ENCODE measurements around the gene MMEL1.
"Not testable (repeated sequence)": the region's sequence is repeated elsewhere in the genome, so short reads cannot be mapped to it uniquely, and the experiment has no call there.

The MMEL1 gene, protein sequence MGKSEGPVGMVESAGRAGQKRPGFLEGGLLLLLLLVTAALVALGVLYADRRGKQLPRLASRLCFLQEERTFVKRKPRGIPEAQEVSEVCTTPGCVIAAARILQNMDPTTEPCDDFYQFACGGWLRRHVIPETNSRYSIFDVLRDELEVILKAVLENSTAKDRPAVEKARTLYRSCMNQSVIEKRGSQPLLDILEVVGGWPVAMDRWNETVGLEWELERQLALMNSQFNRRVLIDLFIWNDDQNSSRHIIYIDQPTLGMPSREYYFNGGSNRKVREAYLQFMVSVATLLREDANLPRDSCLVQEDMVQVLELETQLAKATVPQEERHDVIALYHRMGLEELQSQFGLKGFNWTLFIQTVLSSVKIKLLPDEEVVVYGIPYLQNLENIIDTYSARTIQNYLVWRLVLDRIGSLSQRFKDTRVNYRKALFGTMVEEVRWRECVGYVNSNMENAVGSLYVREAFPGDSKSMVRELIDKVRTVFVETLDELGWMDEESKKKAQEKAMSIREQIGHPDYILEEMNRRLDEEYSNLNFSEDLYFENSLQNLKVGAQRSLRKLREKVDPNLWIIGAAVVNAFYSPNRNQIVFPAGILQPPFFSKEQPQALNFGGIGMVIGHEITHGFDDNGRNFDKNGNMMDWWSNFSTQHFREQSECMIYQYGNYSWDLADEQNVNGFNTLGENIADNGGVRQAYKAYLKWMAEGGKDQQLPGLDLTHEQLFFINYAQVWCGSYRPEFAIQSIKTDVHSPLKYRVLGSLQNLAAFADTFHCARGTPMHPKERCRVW

DNA sequence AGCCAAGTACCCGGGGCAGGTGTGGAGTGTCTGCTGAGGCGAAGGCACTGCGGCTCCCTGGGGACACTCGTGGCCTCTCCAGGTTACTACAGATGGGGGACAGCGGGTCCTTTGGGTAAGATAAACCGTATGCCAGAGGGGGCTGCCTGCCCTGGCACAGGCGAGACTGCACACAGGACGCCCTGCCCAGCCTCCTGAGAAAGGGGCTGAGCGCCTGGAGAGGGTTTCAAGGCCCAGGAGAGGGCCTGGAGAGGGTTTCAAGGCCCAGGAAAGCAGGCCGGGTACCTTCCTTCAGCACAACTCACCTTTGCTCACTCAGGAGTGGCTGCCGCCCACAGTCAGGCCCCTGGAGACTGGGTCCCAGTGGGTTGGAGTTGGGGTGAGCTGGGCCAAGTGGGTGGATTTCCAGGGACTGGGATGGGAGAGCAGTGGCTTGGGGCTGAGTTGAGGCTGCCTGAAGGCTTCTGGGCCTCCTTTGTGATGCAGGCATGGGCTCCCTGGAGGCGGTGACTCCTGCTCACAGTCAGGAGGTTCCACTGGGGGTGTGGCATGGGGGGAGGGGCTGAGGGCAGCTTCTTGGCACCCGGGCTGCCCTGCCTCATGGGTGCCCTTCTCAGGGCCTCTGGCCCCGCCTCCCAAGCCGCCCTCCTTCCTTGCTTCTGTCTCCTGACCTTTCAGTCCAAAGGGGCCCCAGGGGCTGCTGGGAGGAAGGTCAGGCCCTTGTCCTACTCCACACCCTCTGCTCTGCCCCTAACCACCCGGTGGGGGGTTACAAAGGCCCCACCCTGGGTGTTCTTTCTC lies at the start of gene MMEL1:
Gene MMEL1 (minus strand): TSS at position 456 of the 801 bp plus-strand sequence. CDS start 3,532 bp downstream, outside the sequence.
- DNase-seq: no peak

DNA sequence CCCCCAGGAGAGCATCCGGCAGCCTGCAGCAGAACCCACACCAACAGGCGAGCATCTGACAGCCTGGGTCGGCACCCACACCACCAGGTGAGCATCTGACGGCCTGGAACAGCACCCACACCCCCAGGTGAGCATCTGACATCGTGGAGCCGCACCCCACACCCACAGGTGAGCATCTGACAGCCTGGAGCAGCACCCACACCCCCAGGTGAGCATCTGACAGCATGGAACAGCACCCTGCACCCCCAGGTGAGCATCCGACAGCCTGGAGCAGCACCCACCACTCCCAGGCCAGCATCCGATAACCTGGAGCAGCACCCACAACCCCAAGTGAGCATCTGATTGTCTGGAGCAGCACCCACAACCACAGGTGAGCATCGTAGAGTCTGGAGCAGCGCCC lies 43.9 kb upstream of the MMEL1 start:
- DNase-seq: not testable (repeated sequence)

DNA sequence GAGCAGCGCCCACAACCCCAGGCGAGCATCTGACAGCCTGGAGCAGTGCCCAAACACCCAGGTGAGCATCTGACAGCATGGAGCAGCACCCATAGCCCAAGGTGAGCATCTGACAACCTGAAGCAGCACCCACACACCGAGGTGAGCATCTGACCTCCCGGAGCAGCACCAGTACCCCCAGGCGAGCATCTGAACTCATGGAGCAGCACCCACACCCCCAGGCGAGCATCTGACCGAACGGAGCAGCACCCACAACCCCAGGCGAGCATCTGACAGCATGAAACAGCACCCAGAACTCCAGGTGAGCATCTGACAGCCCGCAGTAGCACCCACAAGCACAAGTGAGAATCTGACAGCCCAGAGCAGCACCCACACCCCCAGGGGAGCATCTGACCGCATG lies 38.8 kb upstream of the MMEL1 start:
- DNase-seq: not testable (repeated sequence)

DNA sequence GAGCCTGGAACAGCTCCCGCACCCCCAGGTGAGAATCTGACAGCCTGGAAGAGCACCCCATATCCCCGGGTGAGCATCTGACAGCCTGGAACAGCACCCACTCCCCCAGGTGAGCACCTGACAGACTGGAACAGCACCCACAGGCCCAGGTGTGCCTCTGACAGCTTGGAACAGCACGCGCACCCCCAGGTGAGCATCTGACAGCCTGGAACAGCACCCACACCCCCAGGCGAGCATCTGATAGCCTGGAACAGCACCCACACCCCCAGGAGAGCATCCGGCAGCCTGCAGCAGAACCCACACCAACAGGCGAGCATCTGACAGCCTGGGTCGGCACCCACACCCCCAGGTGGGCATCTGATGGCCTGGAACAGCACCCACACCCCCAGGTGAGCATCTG lies 27.0 kb upstream of the MMEL1 start:
- not testable (repeated sequence) for DNase-seq

DNA sequence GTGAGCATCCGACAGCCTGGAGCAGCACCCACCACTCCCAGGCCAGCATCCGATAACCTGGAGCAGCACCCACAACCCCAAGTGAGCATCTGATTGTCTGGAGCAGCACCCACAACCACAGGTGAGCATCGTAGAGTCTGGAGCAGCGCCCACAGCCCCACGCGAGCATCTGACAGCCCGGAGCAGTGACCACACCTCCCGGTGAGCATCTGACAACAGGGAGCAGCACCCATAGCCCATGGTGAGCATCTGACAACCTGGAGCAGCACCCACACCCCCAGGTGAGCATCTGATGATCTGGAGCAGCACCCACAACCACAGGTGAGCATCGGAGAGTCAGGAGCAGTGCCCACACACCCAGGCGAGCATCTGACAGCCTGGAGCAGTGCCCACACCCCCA lies 25.1 kb upstream of the MMEL1 start:
- not testable (repeated sequence) for DNase-seq

DNA sequence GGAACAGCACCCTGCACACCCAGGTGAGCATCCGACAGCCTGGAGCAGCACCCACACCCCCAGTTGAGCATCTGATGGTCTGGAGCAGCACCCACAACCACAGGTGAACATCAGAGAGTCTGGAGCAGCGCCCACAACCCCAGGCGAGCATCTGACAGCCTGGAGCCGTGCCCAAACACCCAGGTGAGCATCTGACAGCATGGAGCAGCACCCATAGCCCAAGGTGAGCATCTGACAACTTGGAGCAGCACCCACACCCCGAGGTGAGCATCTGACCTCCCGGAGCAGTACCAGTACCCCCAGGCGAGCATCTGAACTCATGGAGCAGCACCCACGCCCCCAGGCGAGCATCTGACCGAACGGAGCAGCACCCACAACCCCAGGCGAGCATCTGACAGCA lies 24.3 kb upstream of the MMEL1 start:
- not testable (repeated sequence) for DNase-seq

DNA sequence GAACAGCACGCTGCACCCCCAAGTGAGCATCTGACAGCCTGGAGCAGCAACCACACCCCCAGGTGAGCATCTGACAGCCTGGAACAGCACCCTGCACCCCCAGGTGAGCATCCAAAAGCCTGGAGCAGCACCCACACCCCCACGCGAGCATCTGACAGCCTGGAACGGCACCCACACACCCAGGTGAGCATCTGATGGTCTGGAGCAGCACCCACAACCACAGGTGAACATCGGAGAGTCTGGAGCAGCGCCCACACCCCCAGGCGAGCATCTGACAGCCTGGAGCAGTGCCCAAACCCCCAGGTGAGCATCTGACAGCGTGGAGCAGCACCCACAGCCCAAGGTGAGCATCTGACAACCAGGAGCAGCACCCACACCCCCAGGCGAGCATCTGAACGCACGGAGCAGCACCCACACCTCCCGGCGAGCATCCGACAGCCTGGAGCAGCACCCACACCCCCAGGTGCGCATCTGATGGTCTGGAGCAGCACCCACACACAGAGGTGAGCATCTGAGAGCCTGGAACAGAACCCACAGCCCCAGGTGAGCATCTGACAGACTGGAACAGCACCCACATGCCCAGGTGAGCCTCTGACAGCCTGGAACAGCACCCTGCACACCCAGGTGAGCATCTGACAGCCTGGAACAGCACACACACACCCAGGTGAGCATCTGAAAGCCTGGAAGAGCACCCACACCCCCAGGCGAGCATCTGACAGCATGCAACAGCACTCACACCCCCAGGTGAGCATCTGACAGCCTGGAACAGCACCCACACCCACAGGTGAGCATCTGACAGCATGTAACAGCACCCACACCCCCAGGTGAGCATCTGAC lies 23.0 kb upstream of the MMEL1 start:
- not testable (repeated sequence) for DNase-seq

DNA sequence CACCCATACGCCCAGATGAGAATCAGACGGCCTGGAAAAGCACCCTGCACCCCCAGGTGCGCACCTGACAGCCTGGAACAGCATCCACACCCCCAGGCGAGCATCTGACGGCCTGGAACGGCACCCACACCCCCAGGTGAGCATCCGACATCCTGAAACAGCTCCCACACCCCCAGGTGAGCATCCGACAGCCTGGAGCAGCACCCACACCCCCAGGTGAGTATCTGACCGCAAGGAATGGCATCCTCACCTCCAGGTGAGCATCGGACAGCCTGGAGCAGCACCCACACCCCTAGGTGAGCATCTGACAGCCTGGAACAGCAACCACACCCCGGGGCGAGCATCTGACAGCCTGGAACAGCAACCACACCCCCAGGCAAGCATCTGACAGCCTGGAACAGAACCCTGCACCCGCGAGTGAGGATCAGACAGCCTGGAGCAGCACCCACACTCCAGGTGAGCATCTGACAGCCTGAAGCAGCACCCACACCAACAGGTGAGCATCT lies 21.7 kb upstream of the MMEL1 start:
- not testable (repeated sequence) for DNase-seq

DNA sequence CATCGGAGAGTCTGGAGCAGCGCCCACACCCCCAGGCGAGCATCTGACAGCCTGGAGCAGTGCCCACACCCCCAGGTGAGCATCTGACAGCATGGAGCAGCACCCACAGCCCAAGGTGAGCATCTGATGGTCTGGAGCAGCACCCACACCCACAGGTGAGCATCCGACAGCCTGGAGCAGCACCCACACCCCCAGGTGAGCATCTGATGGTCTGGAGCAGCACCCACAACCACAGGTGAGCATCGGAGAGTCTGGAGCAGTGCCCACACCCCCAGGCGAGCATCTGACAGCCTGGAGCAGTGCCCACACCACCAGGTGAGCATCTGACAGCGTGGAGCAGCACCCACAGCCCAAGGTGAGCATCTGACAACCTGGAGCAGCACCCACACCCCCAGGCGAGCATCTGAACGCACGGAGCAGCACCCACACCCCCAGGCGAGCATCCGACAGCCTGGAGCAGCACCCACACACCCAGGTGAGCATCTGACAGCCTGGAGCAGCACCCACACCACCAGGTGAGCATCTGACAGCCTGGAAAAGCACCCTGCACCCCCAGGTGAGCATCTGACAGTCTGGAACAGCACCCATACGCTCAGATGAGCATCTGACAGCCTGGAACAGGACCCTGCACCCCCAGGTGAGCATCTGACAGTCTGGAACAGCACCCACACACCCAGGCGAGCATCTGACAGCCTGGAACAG lies 21.1 kb upstream of the MMEL1 start:
- DNase-seq: not testable (repeated sequence)

DNA sequence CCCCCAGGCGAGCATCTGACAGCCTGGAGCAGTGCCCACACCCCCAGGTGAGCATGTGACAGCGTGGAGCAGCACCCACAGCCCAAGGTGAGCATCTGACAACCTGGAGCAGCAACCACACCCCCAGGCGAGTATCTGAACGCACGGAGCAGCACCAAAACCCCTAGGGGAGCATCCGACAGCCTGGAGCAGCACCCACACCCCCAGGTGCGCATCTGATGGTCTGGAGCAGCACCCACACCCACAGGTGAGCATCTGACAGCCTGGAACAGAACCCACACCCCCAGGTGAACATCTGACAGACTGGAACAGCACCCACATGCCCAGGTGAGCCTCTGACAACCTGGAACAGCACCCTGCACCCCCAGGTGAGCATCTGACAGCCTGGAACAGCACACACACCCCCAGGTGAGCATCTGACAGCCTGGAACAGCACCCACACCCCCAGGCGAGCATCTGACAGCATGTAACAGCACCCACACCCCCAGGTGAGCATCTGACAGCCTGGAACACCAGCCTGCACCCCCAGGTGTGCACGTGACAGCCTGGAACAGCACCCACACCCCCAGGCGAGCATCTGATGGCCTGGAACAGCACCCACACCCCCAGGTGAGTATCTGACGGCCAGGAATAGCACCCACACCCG lies 20.2 kb upstream of the MMEL1 start:
- DNase-seq: not testable (repeated sequence)

DNA sequence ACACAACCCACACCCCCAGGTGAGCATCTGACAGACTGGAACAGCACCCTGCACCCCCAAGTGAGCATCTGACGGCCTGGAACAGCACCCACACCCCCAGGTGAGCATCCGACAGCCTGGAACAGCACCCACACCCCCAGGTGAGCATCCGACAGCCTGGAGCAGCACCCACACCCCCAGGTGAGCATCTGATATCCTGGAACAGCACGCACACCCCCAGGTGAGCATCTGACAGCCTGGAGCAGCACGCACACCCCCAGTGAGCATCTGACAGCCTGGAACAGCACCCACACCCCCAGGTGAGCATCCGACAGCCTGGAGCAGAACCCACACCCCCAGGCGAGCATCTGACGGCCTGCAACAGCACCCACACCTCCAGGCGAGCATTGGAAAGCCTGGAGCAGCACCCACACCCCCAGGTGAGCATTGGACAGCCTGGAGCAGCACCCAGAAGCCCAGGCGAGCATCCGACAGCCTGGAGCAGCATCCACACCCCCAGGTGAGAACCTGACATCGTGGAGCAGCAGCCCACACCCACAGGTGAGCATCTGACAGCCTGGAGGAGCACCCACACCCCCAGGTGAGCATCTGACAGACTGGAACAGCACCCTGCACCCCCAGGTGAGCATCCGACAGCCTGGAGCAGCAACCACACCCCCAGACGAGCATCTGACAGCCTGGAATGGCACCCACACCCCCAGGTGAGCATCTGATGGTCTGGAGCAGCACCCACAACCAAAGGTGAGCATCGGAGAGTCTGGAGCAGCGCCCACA lies 19.5 kb upstream of the MMEL1 start:
- not testable (repeated sequence) for DNase-seq

DNA sequence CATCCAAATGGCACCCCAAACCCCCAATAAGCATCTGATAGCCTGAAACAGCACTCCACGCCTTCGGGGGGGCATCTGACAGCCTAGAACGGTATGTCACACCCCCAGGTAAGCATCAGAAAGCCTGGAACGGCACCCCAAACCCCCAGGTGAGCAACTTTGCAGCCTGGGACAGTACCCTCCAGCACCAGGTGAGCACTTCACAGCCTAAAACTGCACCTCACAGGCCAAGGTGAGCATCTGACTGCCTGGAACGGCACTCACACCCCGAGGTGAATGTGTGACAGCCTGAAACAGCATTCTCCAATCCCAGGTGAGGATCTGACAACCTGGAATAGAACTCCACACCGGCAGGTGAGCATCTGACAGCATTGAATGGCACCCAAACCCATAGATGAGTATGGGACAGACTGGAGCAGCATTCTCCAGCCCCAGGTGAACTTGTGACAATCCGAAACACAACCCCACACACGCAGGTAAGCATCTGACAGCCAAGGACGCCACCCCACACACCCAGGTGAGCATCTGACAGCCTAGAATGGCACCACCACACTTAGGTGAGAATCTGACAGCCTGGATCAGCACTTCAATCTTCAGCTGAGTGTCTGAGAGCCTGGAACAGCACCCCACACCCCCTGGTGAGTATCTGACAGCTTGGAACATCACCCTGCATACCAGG lies 18.3 kb upstream of the MMEL1 start:
- no peak for DNase-seq

DNA sequence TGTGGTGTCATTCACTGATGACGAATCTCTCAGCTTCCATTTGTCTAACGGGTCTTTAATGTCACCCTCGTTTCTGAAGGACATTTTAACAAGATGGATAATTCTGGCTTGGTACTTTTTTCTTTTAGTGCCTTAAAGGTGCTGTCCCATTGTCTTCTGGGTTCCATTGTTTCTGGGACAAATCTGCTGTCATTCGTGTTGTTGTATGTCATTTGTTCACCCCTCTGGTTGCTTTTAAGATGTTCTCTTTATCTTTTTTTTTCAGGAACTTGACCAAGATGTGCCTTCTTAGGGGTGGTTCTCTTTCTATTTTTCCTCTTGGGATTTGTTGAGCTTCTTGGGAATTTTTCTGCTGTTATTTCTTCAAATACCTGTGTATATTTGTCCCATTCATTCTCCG lies 14.0 kb upstream of the MMEL1 start:
- DNase-seq: no peak

DNA sequence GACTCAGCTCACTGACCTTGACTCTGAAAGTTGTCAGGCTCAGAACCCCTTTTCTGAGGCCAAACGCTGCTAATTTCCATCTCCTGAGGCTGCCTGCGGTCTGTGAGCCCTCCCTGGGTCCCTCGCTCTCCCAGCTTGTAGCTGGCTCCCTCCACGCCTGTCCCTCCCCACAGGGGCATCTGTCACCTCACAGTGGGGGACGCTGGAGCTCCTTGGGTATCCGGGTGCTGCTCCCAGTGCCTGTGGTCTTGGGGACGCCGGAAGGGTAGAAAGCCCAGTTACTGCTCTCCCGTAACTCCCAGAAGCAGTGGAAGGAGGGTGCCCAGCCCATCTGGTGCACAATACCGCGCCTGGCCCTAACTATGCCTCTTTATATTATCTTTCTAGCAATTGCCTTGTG lies 13.0 kb upstream of the MMEL1 start:
- DNase-seq: no peak

DNA sequence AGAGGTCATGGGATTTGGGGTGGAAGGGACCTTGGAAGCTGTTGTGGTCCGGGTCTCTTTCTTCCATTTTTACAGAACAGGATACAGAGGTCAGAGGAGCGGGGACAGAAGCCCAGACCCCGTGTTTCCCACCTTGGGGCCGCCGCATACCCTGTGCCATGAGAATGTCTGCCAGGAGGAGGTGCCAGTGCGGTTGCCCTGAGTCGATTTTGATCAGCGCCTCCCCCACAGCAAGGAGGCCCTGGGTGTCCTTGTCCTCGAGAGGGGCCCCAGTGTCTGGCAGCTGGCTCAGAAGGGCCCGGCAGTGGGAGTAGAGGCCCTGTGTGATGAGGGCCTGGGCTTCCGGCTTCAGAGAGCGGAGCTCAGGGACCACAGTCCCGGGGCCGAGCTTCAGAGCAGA lies 12.3 kb upstream of the MMEL1 start:
- DNase-seq: no peak

DNA sequence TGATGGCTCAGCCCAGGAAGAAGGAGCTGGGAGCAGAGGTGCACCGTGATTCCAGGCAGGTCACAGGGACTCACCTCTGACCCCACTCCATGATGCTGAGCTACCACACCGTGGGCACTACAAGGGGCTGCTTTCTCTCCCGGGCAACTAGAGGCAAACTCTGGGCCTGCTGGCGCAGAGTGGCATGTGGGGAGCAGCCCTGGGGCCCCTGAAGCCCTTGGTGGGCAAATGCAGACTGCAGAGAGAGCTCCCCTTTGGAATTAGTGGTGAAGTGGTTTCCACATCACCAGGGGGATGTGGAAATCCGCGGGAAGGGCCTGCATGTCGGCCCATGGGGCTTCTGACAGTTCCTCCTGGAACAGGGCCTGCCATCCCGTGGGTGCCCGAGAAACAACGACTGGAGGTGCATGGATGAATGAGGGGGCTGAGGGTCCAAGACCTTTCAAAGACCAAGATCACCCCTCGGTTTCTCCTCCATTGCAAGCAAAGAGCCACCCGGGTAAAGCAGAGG lies 11.8 kb upstream of the MMEL1 start:
- no peak for DNase-seq

DNA sequence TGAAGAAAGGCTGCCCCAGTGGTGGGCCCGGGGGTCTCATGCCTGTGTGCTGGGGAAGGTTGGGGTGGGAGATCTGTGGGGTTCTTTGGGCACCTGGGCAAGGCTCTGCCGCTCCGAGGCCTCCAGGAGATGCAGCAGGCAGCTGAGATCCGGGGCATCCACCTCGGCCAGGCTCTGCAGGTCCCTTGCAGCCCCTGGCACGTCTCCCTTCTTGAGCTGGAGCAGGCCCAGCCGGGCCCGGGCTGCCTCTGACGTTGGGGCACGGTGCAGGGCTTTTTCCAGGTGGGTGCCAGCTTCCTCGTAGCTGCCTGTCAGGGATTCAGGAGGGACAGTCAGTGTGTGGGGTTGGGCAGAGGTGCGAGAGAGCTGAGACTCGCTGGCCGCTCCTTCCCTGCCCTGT lies 11.4 kb upstream of the MMEL1 start:
- DNase-seq: no peak

DNA sequence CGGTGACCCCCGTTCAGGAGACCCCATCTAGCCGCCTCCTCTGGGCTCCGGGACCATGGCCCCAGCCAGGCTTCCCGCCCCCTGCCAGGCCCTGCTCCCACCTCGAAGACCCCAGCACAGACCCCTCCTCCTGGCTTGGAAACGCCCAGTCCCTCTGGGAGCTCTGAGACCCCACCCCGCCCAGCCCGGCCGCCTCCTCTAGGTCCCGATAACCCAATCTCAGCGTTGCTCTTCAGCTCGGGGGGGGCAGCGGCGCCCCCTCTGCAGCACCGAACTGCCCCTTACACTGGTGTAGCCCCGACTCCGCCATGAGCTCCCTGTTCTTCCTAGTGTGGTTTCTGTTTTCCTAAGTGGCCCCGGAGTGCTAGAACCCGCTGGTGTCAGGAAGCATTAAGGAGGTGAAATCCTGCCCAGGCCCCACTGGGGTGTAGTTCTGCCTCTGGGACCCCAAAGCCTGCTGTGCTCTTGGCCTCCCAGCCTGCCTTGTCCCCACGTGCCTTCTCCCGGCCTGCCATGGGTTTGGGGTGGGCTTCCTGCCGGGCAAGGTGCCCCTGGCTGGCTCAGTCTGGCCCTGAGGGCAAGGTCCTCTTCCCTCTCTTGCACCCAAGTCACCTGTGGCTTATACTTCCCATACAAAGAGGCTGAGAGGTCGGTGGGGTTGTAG lies 10.7 kb upstream of the MMEL1 start:
- DNase-seq: no peak
